Mesenchymal stem cell (in vitro differentiated cells and primary cell): ENCODE results near the gene SRD5A3.

Experiments
- DNase-seq: peaks from one replicate; pipeline ENCODE4 v3.0.0-alpha.2; 2013
- H2AFZ ChIP-seq: one replicate; pipeline ENCODE4 v1.6.1; 2013; ENCODE audit warnings: low read depth, mild to moderate bottlenecking, control low read depth, inconsistent platforms, low read length, moderate library complexity
- H2AK5ac ChIP-seq: 2 replicates; pipeline ENCODE4 v1.6.1; 2013; ENCODE audit warnings: low read length, moderate library complexity, mild to moderate bottlenecking, inconsistent platforms; ENCODE audit not compliant: severe bottlenecking
- H2BK120ac ChIP-seq: one replicate; pipeline ENCODE4 v1.6.1; 2013; ENCODE audit warnings: low read depth, mild to moderate bottlenecking, inconsistent platforms, low read length, moderate library complexity
- H2BK12ac ChIP-seq, 2 experiments: one replicate each; pipeline ENCODE4 v1.6.1; 2013; ENCODE audit warnings: inconsistent platforms in 2 of 2, low read length in 2 of 2, mild to moderate bottlenecking in 2 of 2, moderate library complexity in 2 of 2, control low read depth in 1 of 2
- H2BK15ac ChIP-seq: one replicate; pipeline ENCODE4 v1.6.1; 2013; ENCODE audit warnings: mild to moderate bottlenecking, low read depth, inconsistent platforms; ENCODE audit not compliant: poor library complexity, severe bottlenecking
- H2BK5ac ChIP-seq: 2 replicates; pipeline ENCODE4 v1.6.1; 2013; ENCODE audit warnings: low read depth, mild to moderate bottlenecking, low read length, control low read depth, inconsistent platforms; ENCODE audit not compliant: poor library complexity, severe bottlenecking
- H3K14ac ChIP-seq, 2 experiments: one replicate each; pipeline ENCODE4 v1.6.1; 2013; ENCODE audit warnings: inconsistent platforms in 2 of 2, low read length in 2 of 2, control low read depth in 1 of 2, mild to moderate bottlenecking in 1 of 2, moderate library complexity in 1 of 2
- H3K18ac ChIP-seq, 2 experiments: one replicate each; pipeline ENCODE4 v1.6.1; 2013; ENCODE audit warnings: inconsistent platforms in 2 of 2, low read length in 2 of 2, control low read depth in 1 of 2, low read depth in 1 of 2, mild to moderate bottlenecking in 1 of 2
- H3K23ac ChIP-seq, 2 experiments: one replicate each; pipeline ENCODE4 v1.6.1; 2013; ENCODE audit warnings: inconsistent platforms in 2 of 2, low read length in 2 of 2, mild to moderate bottlenecking in 2 of 2, moderate library complexity in 2 of 2, control low read depth in 1 of 2
- H3K27ac ChIP-seq: 2 replicates; pipeline ENCODE4 v1.5.1; 2013; ENCODE audit warnings: mild to moderate bottlenecking, moderate library complexity, low read length, control low read depth, inconsistent platforms; ENCODE audit not compliant: poor library complexity, severe bottlenecking
- H3K27me3 ChIP-seq, 2 experiments: 2 replicates each; pipeline versions ENCODE4 v1.6.1 to v1.7.0; 2013; ENCODE audit warnings: low read length in 2 of 2, mild to moderate bottlenecking in 2 of 2, moderate library complexity in 2 of 2, control low read depth in 1 of 2, inconsistent platforms in 1 of 2; ENCODE audit not compliant: control insufficient read depth in 1 of 2, insufficient read depth in 1 of 2
- H3K36me3 ChIP-seq, 2 experiments: 2 replicates each; pipeline versions ENCODE4 v1.6.1 to v1.7.0; 2013; ENCODE audit warnings: low read length in 2 of 2, control low read depth in 1 of 2, inconsistent platforms in 1 of 2, low read depth in 1 of 2, mild to moderate bottlenecking in 1 of 2; ENCODE audit not compliant: insufficient read depth in 2 of 2, control insufficient read depth in 1 of 2
- H3K4ac ChIP-seq, 2 experiments: one replicate each; pipeline ENCODE4 v1.6.1; 2013; ENCODE audit warnings: inconsistent platforms in 2 of 2, low read length in 2 of 2, mild to moderate bottlenecking in 2 of 2, moderate library complexity in 2 of 2, control low read depth in 1 of 2, low read depth in 1 of 2
- H3K4me1 ChIP-seq: 2 replicates; pipeline ENCODE4 v1.6.1; 2013; ENCODE audit warnings: low read depth, low read length, control low read depth; ENCODE audit not compliant: control insufficient read depth, insufficient read depth
- H3K4me2 ChIP-seq: 2 replicates; pipeline ENCODE4 v1.6.1; 2013; ENCODE audit warnings: low read length, mild to moderate bottlenecking, inconsistent platforms; ENCODE audit not compliant: poor library complexity, severe bottlenecking
- H3K4me3 ChIP-seq, 2 experiments: 2 replicates each; pipeline versions ENCODE4 v1.5.1 to v1.7.0; 2013; ENCODE audit warnings: low read length in 2 of 2, mild to moderate bottlenecking in 2 of 2, control low read depth in 1 of 2, low read depth in 1 of 2; ENCODE audit not compliant: insufficient read depth in 1 of 2
- H3K79me1 ChIP-seq: replicated peaks from 2 replicates; pipeline ENCODE4 v1.6.1; 2013; ENCODE audit warnings: mild to moderate bottlenecking, control low read depth, low read length, inconsistent platforms; ENCODE audit not compliant: poor library complexity, severe bottlenecking
- H3K9ac ChIP-seq: 2 replicates; pipeline ENCODE4 v1.7.0; 2013; ENCODE audit warnings: mild to moderate bottlenecking, low read length, moderate library complexity
- H3K9me3 ChIP-seq: 2 replicates; pipeline ENCODE4 v1.7.0; 2013; ENCODE audit warnings: mild to moderate bottlenecking, low read length; ENCODE audit not compliant: control insufficient read depth
- H4K8ac ChIP-seq: one replicate; pipeline ENCODE4 v1.6.1; 2013; ENCODE audit warnings: inconsistent platforms, mild to moderate bottlenecking, low read length, moderate library complexity
- H4K91ac ChIP-seq: one replicate; pipeline ENCODE4 v1.6.1; 2013; ENCODE audit warnings: mild to moderate bottlenecking, low read length, inconsistent platforms
- WGBS: methylation state at CpG from one replicate; pipeline ENCODE4 v1.1.7; 2013; ENCODE audit warnings: mixed read lengths; 5-methylcytosine and 5-hydroxymethylcytosine counted together

Gene SRD5A3

GRCh38 chr4:55318175-55319129, 27.6 kb upstream of the SRD5A3 start:
- no peak overlapping the region for H4K91ac ChIP-seq
- H3K23ac ChIP-seq = no peak overlapping the region
- H3K9ac ChIP-seq = no peak overlapping the region
- no peak overlapping the region for H3K18ac ChIP-seq
- no peak overlapping the region for H2BK5ac ChIP-seq
- no peak overlapping the region for H2AFZ ChIP-seq
- no peaks in the 10 kb centered on the region for H3K36me3 ChIP-seq
- no peaks in the 10 kb centered on the region for H3K79me1 ChIP-seq
- DNase-seq = no peak
- WGBS = 96% methylated on average over 3 of the region's 5 CpGs
- peaks cover 3 to 9% of the 10 kb centered on the region in 2 experiments for H3K27me3 ChIP-seq
- H4K8ac ChIP-seq = no peak overlapping the region
- no peak overlapping the region for H3K27ac ChIP-seq
- H2AK5ac ChIP-seq = no peak overlapping the region
- no peak overlapping the region for H2BK120ac ChIP-seq
- no peaks in the 10 kb centered on the region for H3K4me1 ChIP-seq
- no peak overlapping the region for H3K4me3 ChIP-seq
- no peaks in the 10 kb centered on the region for H3K9me3 ChIP-seq
- no peak overlapping the region for H3K4ac ChIP-seq
- no peak overlapping the region for H3K4me2 ChIP-seq
- no peak overlapping the region for H2BK12ac ChIP-seq
- no peak overlapping the region for H3K14ac ChIP-seq
- H2BK15ac ChIP-seq = no peak overlapping the region

- Histone ChIP-seq H3K36me3 (no peaks in the 10 kb centered on the region), H3K79me1 (no peaks in the 10 kb centered on the region), H3K4me1 (no peaks in the 10 kb centered on the region), H2BK5ac (no peak overlapping the region), H3K4me3 (no peak overlapping the region), H3K27ac (no peak overlapping the region), H4K91ac (no peak overlapping the region), H2AFZ (no peak overlapping the region), H2AK5ac (no peak overlapping the region), H3K9ac (no peak overlapping the region), H3K4ac (no peak overlapping the region), H2BK12ac (no peak overlapping the region), H3K27me3 (peaks cover 0 to 19% of the 10 kb centered on the region in 2 experiments), H2BK120ac (no peak overlapping the region), H3K18ac (no peak overlapping the region), H3K23ac (no peak overlapping the region), H3K9me3 (no peaks in the 10 kb centered on the region), H4K8ac (no peak overlapping the region), H3K4me2 (no peak overlapping the region), H3K14ac (no peak overlapping the region), H2BK15ac (no peak overlapping the region)
- 0% methylated on average over 4 of the region's 8 CpGs for WGBS
- DNase-seq = peak; percentile 81
Observed at GRCh38 chr4:55321707-55322264, 24.3 kb upstream of the SRD5A3 start.

GRCh38 chr4:55323375-55323774, 22.7 kb upstream of the SRD5A3 start:
- Histone ChIP-seq H3K4me2 (no peak overlapping the region), H3K18ac (no peak overlapping the region), H3K27me3 (peaks cover 0 to 14% of the 10 kb centered on the region in 2 experiments), H3K23ac (no peak overlapping the region), H4K91ac (no peak overlapping the region), H2BK12ac (no peak overlapping the region), H3K4ac (no peak overlapping the region), H2BK120ac (no peak overlapping the region), H3K4me1 (no peaks in the 10 kb centered on the region), H3K36me3 (no peaks in the 10 kb centered on the region), H2BK5ac (no peak overlapping the region), H4K8ac (no peak overlapping the region), H3K14ac (no peak overlapping the region), H3K79me1 (no peaks in the 10 kb centered on the region), H3K27ac (no peak overlapping the region), H3K9me3 (no peaks in the 10 kb centered on the region), H2BK15ac (no peak overlapping the region), H3K9ac (no peak overlapping the region), H2AFZ (no peak overlapping the region), H3K4me3 (no peak overlapping the region), H2AK5ac (no peak overlapping the region)
- no peak for DNase-seq

GRCh38 chr4:55326629-55327028, 19.4 kb upstream of the SRD5A3 start:
- Histone ChIP-seq H4K8ac (no peak overlapping the region), H2AFZ (no peak overlapping the region), H3K14ac (no peak overlapping the region), H3K4ac (no peak overlapping the region), H3K4me2 (no peak overlapping the region), H3K27ac (no peak overlapping the region), H3K36me3 (no peaks in the 10 kb centered on the region), H2BK5ac (no peak overlapping the region), H2BK15ac (no peak overlapping the region), H3K4me1 (no peaks in the 10 kb centered on the region), H3K18ac (no peak overlapping the region), H3K23ac (no peak overlapping the region), H3K27me3 (peaks cover 0 to 10% of the 10 kb centered on the region in 2 experiments), H4K91ac (no peak overlapping the region), H2AK5ac (no peak overlapping the region), H3K9me3 (peaks cover 6% of the 10 kb centered on the region), H3K9ac (no peak overlapping the region), H3K79me1 (no peaks in the 10 kb centered on the region), H3K4me3 (no peak overlapping the region), H2BK120ac (no peak overlapping the region), H2BK12ac (no peak overlapping the region)
- DNase-seq = no peak
